Measurements from ENCODE around the gene ZP1.

The ZP1 gene

DNA sequence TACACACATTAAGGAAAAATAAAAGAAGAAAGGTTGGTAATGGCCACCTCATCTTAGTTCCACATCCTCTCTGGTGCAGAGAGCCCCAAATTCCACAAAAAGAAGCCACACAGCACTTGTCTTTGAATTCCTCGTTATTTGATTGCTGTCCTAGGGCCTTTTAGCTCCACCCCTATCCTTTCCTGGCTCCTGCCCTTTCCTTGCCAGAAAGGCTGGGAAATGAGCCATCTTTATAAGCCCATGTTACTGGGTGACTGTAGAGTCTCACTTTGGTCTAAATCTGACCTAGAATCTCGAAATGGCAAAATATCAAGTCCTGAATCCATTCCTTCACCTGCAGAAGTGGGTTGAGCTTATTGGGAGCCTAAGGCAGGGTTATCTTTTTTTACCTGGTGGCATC lies 52.6 kb downstream of the ZP1 start:
- in situ Hi-C loops (cut with HindIII; ENCODE audit: low sequenced_read_pairs) = loop anchor here (5.0 kb wide), 2 partner anchors 93 to 212 kb away; no protein-coding TSS in a partner anchor
- H3K4me3 ChIP-seq (ENCODE audit: low read depth, low read length) = no peak overlapping the region
- no peak for DNase-seq (ENCODE audit: low read depth)
- no peak for TF ChIP-seq CTCF (IDR thresholded peaks at IDR 0.05; ENCODE audit: low read depth, low read length, missing control alignments)

GRCh38 chr11:60921259-60921658 lies 53.9 kb downstream of the ZP1 start:
- in situ Hi-C loops (cut with HindIII; ENCODE audit: low sequenced_read_pairs) = loop anchor here (5.0 kb wide), 1 partner anchor 211 kb away; no protein-coding TSS in a partner anchor
- no peak for TF ChIP-seq CTCF (IDR thresholded peaks at IDR 0.05; ENCODE audit: low read depth, low read length, missing control alignments)
- no peak overlapping the region for H3K4me3 ChIP-seq (ENCODE audit: low read depth, low read length)
- DNase-seq (ENCODE audit: low read depth) = no peak

DNA sequence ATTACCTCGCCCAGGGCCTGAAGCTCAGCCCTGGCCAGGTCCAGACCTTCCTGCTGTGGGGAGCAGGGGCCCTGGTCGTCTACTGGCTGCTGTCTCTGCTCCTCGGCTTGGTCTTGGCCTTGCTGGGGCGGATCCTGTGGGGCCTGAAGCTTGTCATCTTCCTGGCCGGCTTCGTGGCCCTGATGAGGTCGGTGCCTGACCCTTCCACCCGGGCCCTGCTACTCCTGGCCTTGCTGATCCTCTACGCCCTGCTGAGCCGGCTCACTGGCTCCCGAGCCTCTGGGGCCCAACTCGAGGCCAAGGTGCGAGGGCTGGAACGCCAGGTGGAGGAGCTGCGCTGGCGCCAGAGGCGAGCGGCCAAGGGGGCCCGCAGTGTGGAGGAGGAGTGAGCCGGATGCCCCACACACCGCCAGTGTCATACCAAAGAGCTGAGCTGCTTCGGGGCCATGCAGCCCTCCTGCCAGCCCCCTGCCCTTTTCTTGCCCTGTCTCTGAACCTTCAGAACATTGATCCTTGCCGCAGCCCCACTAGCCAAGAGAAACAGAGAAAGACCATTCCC lies 54.5 kb downstream of the ZP1 start:
- in situ Hi-C loops (cut with HindIII; ENCODE audit: low sequenced_read_pairs) = loop anchor here (5.0 kb wide), 1 partner anchor 210 kb away; no protein-coding TSS in a partner anchor
- TF ChIP-seq CTCF (IDR thresholded peaks at IDR 0.05; ENCODE audit: low read depth, low read length, missing control alignments) = no peak
- H3K4me3 ChIP-seq (ENCODE audit: low read depth, low read length) = no peak overlapping the region
- no peak for DNase-seq (ENCODE audit: low read depth)

GRCh38 chr11:60922906-60923305 lies 55.6 kb downstream of the ZP1 start:
- in situ Hi-C loops (cut with HindIII; ENCODE audit: low sequenced_read_pairs) = loop anchor here (5.0 kb wide), 1 partner anchor 209 kb away; no protein-coding TSS in a partner anchor
- H3K4me3 ChIP-seq (ENCODE audit: low read depth, low read length) = no peak overlapping the region
- DNase-seq (ENCODE audit: low read depth) = no peak
- no peak for TF ChIP-seq CTCF (IDR thresholded peaks at IDR 0.05; ENCODE audit: low read depth, low read length, missing control alignments)

DNA sequence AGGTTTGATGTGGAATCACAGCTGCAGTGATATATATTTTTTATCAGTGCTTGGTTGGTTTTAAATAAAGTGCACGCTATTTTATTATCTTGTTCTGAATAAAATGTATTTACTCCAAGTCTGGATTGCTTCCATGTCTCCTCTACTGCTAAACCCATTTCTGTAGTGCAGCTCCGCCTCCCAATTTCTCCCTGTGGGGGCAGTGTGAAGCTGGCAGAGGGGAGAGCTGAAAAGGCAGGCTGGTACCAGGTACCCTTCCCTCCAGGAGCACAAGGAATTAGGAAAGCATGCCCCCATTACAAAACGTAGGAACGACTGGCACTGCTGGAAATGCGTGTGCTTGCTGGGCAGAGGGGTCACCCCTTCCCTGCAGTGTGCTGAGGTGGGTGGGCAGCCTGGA lies 56.0 kb downstream of the ZP1 start:
- in situ Hi-C loops (cut with HindIII; ENCODE audit: low sequenced_read_pairs) = loop anchor here (5.0 kb wide), 1 partner anchor 209 kb away; no protein-coding TSS in a partner anchor
- DNase-seq (ENCODE audit: low read depth) = no peak
- TF ChIP-seq CTCF (IDR thresholded peaks at IDR 0.05; ENCODE audit: low read depth, low read length, missing control alignments) = no peak
- H3K4me3 ChIP-seq (ENCODE audit: low read depth, low read length) = no peak overlapping the region

DNA sequence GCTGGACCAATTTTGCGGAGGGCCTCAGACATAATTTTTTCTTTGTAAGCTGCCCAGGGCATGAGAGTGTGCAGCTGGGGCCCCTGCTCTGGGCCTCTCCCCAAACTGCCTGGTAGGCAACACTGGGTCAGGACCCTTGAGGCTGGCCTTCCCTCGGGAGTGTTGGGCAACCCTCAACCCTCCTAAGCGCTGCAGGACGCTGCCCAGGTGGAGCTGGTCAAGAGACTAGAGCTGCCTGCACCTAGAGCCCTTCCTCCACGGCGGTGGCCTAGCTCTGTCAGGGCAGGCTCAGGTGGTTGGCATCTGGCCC lies 56.4 kb downstream of the ZP1 start:
- DNase-seq (ENCODE audit: low read depth) = no peak
- no peak overlapping the region for H3K4me3 ChIP-seq (ENCODE audit: low read depth, low read length)
- TF ChIP-seq CTCF (IDR thresholded peaks at IDR 0.05; ENCODE audit: low read depth, low read length, missing control alignments) = no peak
- in situ Hi-C loops (cut with HindIII; ENCODE audit: low sequenced_read_pairs) = loop anchor here (5.0 kb wide), 1 partner anchor 209 kb away; no protein-coding TSS in a partner anchor

Measured in astrocyte of the cerebellum (primary cell).